SK-N-SH (cell line): ENCODE results near the gene ENSA. TPM values are rescaled to one million over a fixed set of nuclear protein-coding genes. Genes with fewer than 3 reads are reported as not detected.

Experiments used
- CTCF ChIA-PET: fragments of 300-600, 350-600 bp; formaldehyde crosslinking; extraction: SDS; loops from one replicate; lab custom pipeline; 2021; lab: Yijun Ruan, JAX
- POLR2A ChIA-PET: fragments of 350-600 bp; sonication (Branson Sonifier 250); formaldehyde crosslinking; extraction: SDS; loops from one replicate; lab custom pipeline; 2020; ENCODE audit warnings: antibody characterized with exemption, inconsistent platforms; lab: Yijun Ruan, JAX
- DNase-seq: peaks from one replicate; pipeline ENCODE4 v3.0.0; 2012
- H2AFZ ChIP-seq: fragments of 200-600 bp; sonication (generic); 2 replicates; pipeline ENCODE4 v1.8.1; 2016; ENCODE audit warnings: antibody characterized with exemption, mild to moderate bottlenecking, low read depth
- H3F3A ChIP-seq: fragments of 200-600 bp; sonication (generic); replicated peaks from 2 replicates; pipeline ENCODE3; 2016; ENCODE audit warnings: antibody characterized with exemption, mild to moderate bottlenecking; ENCODE audit not compliant: insufficient read depth
- H3K27ac ChIP-seq, 2 experiments: fragments of 200-500 bp in 1 of 2; fragments of 200-600 bp in 1 of 2; sonication (Bioruptor generic) in 1 of 2; sonication (generic), shearing (Covaris generic) in 1 of 2; 2 replicates each; pipeline versions ENCODE4 v1.5.1 to v1.6.1; 2014 to 2016; ENCODE audit warnings: low read depth in 2 of 2, inconsistent platforms in 1 of 2, low read length in 1 of 2, mild to moderate bottlenecking in 1 of 2, mixed read lengths in 1 of 2
- H3K27me3 ChIP-seq: fragments of 200-600 bp; sonication (generic), shearing (Covaris generic); 2 replicates; pipeline ENCODE4 v1.6.1; 2016; ENCODE audit warnings: mixed run types; ENCODE audit not compliant: insufficient read depth
- H3K36me3 ChIP-seq, 2 experiments: fragments of 200-500 bp in 1 of 2; fragments of 200-600 bp in 1 of 2; sonication (Bioruptor generic) in 1 of 2; sonication (generic) in 1 of 2; replicated peaks in 1 of 2; 2 replicates each; pipeline versions ENCODE3 to v1.5.1; 2014 to 2016; ENCODE audit warnings: low read length in 1 of 2, mild to moderate bottlenecking in 1 of 2; ENCODE audit not compliant: insufficient read depth in 2 of 2, control insufficient read depth in 1 of 2
- H3K4me1 ChIP-seq, 2 experiments: fragments of 200-500 bp in 1 of 2; fragments of 200-600 bp in 1 of 2; sonication (Bioruptor generic) in 1 of 2; sonication (generic), shearing (Covaris generic) in 1 of 2; 2 replicates each; pipeline versions ENCODE4 v1.5.1 to v1.6.1; 2014 to 2016; ENCODE audit warnings: low read depth in 1 of 2, low read length in 1 of 2, mixed run types in 1 of 2; ENCODE audit not compliant: insufficient read depth in 2 of 2, control insufficient read depth in 1 of 2
- H3K4me2 ChIP-seq: fragments of 200-600 bp; sonication (generic), shearing (Covaris generic); 2 replicates; pipeline ENCODE4 v1.6.1; 2017; ENCODE audit warnings: mixed run types
- H3K4me3 ChIP-seq, 2 experiments: fragments of 200-500 bp in 1 of 2; fragments of 200-600 bp in 1 of 2; sonication (Bioruptor generic) in 1 of 2; sonication (generic), shearing (Covaris generic) in 1 of 2; 2 replicates each; pipeline versions ENCODE4 v1.5.1 to v1.8.1; 2014 to 2016; ENCODE audit warnings: low read depth in 2 of 2, inconsistent platforms in 1 of 2, low read length in 1 of 2, mild to moderate bottlenecking in 1 of 2, mixed read lengths in 1 of 2, moderate library complexity in 1 of 2
- H3K79me2 ChIP-seq: fragments of 200-600 bp; sonication (generic); 2 replicates; pipeline ENCODE4 v1.8.1; 2017; ENCODE audit warnings: mild to moderate bottlenecking; ENCODE audit not compliant: insufficient read depth
- H3K9ac ChIP-seq: fragments of 200-600 bp; sonication (generic); 2 replicates; pipeline ENCODE4 v1.6.1; 2017; ENCODE audit warnings: mixed run types
- H3K9me2 ChIP-seq: fragments of 200-600 bp; sonication (generic); 2 replicates; pipeline ENCODE4 v1.6.1; 2017; ENCODE audit warnings: mixed run types
- H3K9me3 ChIP-seq: fragments of 200-600 bp; sonication (generic); 2 replicates; pipeline ENCODE4 v1.6.1; 2017; ENCODE audit warnings: mixed run types, mild to moderate bottlenecking, moderate library complexity
- H4K20me1 ChIP-seq: fragments of 200-600 bp; sonication (generic); 2 replicates; pipeline ENCODE4 v1.6.1; 2017; ENCODE audit warnings: mild to moderate bottlenecking, mixed run types; ENCODE audit not compliant: insufficient read depth
- CHD2 ChIP-seq: fragments of 150-350 bp; IDR thresholded peaks from 2 replicates; pipeline ENCODE4 v1.6.1; 2018; ENCODE audit warnings: low read length; ENCODE audit not compliant: partially characterized antibody
- ELF1 ChIP-seq: IDR thresholded peaks from 2 replicates; pipeline ENCODE4 v1.4.0; 2012
- EZH2phosphoT487 ChIP-seq: fragments of 200-600 bp; sonication (generic); IDR thresholded peaks from 2 replicates; pipeline ENCODE4 v1.6.1; 2017; ENCODE audit warnings: low read depth, mixed run types, mild to moderate bottlenecking, antibody characterized with exemption, moderate library complexity, borderline replicate concordance
- FOSL2 ChIP-seq: IDR thresholded peaks from 2 replicates; pipeline ENCODE4 v1.4.0; 2012; ENCODE audit warnings: low read depth, mild to moderate bottlenecking, moderate library complexity, borderline replicate concordance
- FOXM1 ChIP-seq: IDR thresholded peaks from 2 replicates; pipeline ENCODE4 v1.4.0; 2012; ENCODE audit warnings: low read depth, mild to moderate bottlenecking
- GABPA ChIP-seq: IDR thresholded peaks from 2 replicates; pipeline ENCODE4 v1.4.0; 2012; ENCODE audit warnings: low read depth, mild to moderate bottlenecking
- GATA2 ChIP-seq: sonication (generic); formaldehyde crosslinking; IDR thresholded peaks from 2 replicates; pipeline ENCODE4 v1.5.0; 2020; ENCODE audit warnings: mild to moderate bottlenecking, missing genetic modification reagents
- MEF2A ChIP-seq: IDR thresholded peaks from 2 replicates; pipeline ENCODE4 v1.4.0; 2012; ENCODE audit warnings: low read depth, borderline replicate concordance
- NFIC ChIP-seq: IDR thresholded peaks from 2 replicates; pipeline ENCODE4 v1.4.0; 2012; ENCODE audit warnings: borderline replicate concordance
- NRF1 ChIP-seq: IDR thresholded peaks from 2 replicates; pipeline ENCODE4 v1.6.1; 2012; ENCODE audit warnings: low read depth, mild to moderate bottlenecking, low read length
- RAD21 ChIP-seq: IDR thresholded peaks from 2 replicates; pipeline ENCODE4 v1.6.1; 2012; ENCODE audit warnings: mild to moderate bottlenecking, low read length
- RFX5 ChIP-seq: IDR thresholded peaks from 2 replicates; pipeline ENCODE4 v1.6.1; 2012; ENCODE audit warnings: mild to moderate bottlenecking, improper control_type of control experiment, low read length
- RXRA ChIP-seq: IDR thresholded peaks from 2 replicates; pipeline ENCODE4 v1.4.0; 2012; ENCODE audit warnings: low read depth, mild to moderate bottlenecking, borderline replicate concordance
- SIN3A ChIP-seq: IDR thresholded peaks from 2 replicates; pipeline ENCODE4 v1.6.1; 2012; ENCODE audit warnings: low read depth, mild to moderate bottlenecking, low read length, moderate library complexity, borderline replicate concordance
- SMC3 ChIP-seq: IDR thresholded peaks from 2 replicates; pipeline ENCODE4 v1.6.1; 2012; ENCODE audit warnings: low read depth, low read length, improper control_type of control experiment
- TAF1 ChIP-seq: IDR thresholded peaks from 2 replicates; pipeline ENCODE4 v1.6.1; 2012; ENCODE audit warnings: low read depth, mild to moderate bottlenecking, low read length, moderate library complexity, borderline replicate concordance
- TCF12 ChIP-seq: IDR thresholded peaks from 2 replicates; pipeline ENCODE4 v1.4.0; 2012
- WGBS: methylation state at CpG from one replicate; pipeline ENCODE4 v1.1.6; 2017; ENCODE audit warnings: low lambda C conversion rate; 5-methylcytosine and 5-hydroxymethylcytosine counted together
- polyA plus RNA-seq, 3 experiments: library from polyadenylated mRNA; depleted of rRNA; stranded (reverse); fragments of >200 nt; gene quantifications; 2 replicates each; pipeline ENCODE4 v1.2.3, GENCODE V29; 2012
- TF ChIP-seq, protein P1 (sequence below): IDR thresholded peaks from 2 replicates; pipeline ENCODE4; 2012
- TF ChIP-seq, protein P2 (sequence below): IDR thresholded peaks from 2 replicates; pipeline ENCODE4 v1.4.0; 2012; ENCODE audit warnings: low read depth, borderline replicate concordance
- TF ChIP-seq, protein P3 (sequence below): fragments of 150-350 bp; IDR thresholded peaks from 2 replicates; pipeline ENCODE4 v1.6.1; 2017; ENCODE audit warnings: antibody characterized with exemption, low read length, low read depth, borderline replicate concordance
- TF ChIP-seq, protein P4 (sequence below): IDR thresholded peaks from 2 replicates; pipeline ENCODE4 v1.4.0; 2012; ENCODE audit warnings: low read depth
- TF ChIP-seq, protein P5 (sequence below): fragments of 200-600 bp; sonication (generic); IDR thresholded peaks from 2 replicates; pipeline ENCODE4 v1.6.1; 2017; ENCODE audit warnings: antibody characterized with exemption, mild to moderate bottlenecking, moderate library complexity

The ENSA gene
- polyA plus RNA-seq, 1 of the 3 experiments (the other 2 are of a cell fraction) = 56.3 TPM

DNA sequence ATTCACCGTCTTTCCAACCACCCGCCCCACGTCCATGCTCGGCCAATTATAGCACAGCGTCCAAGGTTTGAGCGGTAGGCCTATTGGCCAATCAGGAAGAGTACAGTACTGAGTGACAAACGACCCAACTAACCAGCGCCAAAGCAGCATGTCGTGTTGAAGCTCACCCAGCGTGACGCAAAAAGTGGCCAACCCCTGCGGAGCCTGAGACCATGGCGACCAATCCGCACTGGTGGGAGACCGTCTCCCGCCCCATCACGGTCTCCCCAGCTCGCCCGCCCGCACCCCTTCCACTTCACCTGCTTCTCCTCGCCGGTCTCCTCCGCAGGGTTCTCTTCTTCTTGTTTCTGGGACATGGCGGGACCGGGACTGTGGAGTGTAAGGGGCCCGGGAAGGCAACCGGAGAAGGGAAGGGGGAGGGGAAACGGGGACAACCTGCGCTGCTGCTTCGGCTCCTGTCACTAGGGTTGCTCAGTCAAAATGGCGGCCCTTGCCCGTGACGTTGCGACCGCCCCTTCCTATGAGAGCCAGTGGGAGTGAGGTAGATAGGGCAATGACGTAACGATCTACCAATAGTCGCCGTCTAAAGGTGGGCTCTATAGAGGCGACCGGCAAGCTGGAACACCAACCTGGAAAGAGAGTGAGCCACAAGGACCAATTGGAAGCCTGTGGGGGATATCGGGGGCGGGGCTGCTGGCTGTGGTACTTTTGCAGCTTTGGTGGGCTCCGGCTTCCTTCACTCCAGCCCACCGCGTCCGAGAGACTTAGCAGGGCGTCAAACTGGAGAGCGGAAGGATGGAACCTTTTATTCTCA lies at the start of gene ENSA (continued):
- TF ChIP-seq SIN3A (no peak), NRF1 (no peak), ELF1 (no peak), CHD2 (peak; percentile 95), NFIC (no peak), FOXM1 (no peak), TAF1 (peak; percentile 71; the same call in 1 of the 2 replicates), MEF2A (no peak), FOSL2 (no peak), RXRA (no peak)
- TF ChIP-seq, protein P1, sequence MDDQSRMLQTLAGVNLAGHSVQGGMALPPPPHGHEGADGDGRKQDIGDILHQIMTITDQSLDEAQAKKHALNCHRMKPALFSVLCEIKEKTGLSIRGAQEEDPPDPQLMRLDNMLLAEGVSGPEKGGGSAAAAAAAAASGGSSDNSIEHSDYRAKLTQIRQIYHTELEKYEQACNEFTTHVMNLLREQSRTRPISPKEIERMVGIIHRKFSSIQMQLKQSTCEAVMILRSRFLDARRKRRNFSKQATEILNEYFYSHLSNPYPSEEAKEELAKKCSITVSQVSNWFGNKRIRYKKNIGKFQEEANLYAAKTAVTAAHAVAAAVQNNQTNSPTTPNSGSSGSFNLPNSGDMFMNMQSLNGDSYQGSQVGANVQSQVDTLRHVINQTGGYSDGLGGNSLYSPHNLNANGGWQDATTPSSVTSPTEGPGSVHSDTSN = peak; percentile 100
- TF ChIP-seq, protein P2, sequence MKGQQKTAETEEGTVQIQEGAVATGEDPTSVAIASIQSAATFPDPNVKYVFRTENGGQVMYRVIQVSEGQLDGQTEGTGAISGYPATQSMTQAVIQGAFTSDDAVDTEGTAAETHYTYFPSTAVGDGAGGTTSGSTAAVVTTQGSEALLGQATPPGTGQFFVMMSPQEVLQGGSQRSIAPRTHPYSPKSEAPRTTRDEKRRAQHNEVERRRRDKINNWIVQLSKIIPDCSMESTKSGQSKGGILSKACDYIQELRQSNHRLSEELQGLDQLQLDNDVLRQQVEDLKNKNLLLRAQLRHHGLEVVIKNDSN = no peak; the same call in 1 of the 2 replicates

DNA sequence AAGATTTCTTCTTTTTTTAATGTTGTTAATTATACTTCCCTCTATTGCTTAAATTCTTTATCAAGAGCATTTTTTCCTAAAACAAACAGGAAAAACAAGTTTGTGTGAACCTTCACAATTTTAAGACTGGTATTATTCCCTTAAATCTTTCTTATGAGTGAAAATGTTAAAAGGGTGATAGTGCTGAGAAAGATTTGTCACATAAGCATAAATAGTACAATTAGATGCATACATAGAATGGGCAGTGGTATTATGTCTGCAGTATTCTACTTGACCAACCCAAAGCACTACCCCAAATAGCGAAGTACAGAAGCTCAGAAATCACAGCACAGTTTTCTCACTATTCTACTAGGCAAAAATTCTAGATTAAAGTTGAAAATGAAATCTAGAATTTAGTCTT lies 49.6 kb upstream of the ENSA start:
- Histone ChIP-seq H3K4me1 (no peaks in the 10 kb centered on the region), H3K9ac (no peak overlapping the region), H3K9me3 (no peaks in the 10 kb centered on the region), H3K9me2 (no peaks in the 10 kb centered on the region), H3K27me3 (no peaks in the 10 kb centered on the region), H3K4me2 (no peak overlapping the region), H2AFZ (no peak overlapping the region), H3K36me3 (peaks cover 3 to 19% of the 10 kb centered on the region in 2 experiments), H3K4me3 (no peak overlapping the region), H3K27ac (no peak overlapping the region), H3K79me2 (no peaks in the 10 kb centered on the region), H4K20me1 (no peaks in the 10 kb centered on the region)
- DNase-seq = no peak
- ChIA-PET CTCF (interaction anchor here (1.3 kb wide), 1 partner anchor 118 kb away, joined by 4 read pairs; no protein-coding TSS in a partner anchor), POLR2A (no interaction called here)
- WGBS = 95% methylated on average over 1 of the region's 1 CpG
- TF ChIP-seq, protein P3, sequence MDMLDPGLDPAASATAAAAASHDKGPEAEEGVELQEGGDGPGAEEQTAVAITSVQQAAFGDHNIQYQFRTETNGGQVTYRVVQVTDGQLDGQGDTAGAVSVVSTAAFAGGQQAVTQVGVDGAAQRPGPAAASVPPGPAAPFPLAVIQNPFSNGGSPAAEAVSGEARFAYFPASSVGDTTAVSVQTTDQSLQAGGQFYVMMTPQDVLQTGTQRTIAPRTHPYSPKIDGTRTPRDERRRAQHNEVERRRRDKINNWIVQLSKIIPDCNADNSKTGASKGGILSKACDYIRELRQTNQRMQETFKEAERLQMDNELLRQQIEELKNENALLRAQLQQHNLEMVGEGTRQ = no peak
- TF ChIP-seq TCF12 (no peak), FOSL2 (no peak), RAD21 (no peak), EZH2phosphoT487 (no peak), NRF1 (no peak), GATA2 (CRISPR knock-in tag) (no peak), GABPA (no peak), TAF1 (no peak), SMC3 (no peak), RFX5 (no peak)
- TF ChIP-seq, protein P4, sequence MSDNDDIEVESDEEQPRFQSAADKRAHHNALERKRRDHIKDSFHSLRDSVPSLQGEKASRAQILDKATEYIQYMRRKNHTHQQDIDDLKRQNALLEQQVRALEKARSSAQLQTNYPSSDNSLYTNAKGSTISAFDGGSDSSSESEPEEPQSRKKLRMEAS = no peak
- TF ChIP-seq, protein P1 = no peak
- TF ChIP-seq, protein P5, sequence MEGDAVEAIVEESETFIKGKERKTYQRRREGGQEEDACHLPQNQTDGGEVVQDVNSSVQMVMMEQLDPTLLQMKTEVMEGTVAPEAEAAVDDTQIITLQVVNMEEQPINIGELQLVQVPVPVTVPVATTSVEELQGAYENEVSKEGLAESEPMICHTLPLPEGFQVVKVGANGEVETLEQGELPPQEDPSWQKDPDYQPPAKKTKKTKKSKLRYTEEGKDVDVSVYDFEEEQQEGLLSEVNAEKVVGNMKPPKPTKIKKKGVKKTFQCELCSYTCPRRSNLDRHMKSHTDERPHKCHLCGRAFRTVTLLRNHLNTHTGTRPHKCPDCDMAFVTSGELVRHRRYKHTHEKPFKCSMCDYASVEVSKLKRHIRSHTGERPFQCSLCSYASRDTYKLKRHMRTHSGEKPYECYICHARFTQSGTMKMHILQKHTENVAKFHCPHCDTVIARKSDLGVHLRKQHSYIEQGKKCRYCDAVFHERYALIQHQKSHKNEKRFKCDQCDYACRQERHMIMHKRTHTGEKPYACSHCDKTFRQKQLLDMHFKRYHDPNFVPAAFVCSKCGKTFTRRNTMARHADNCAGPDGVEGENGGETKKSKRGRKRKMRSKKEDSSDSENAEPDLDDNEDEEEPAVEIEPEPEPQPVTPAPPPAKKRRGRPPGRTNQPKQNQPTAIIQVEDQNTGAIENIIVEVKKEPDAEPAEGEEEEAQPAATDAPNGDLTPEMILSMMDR = no peak
- TF ChIP-seq, all 33 proteins: peak for 0
- peaks cover 11% of the 10 kb centered on the region for H3F3A ChIP-seq
